ENCODE data around the gene SLC15A3.
A peak's percentile ranks its signal among the peaks of the same experiment; 100 is the strongest.

The SLC15A3 gene

GRCh38 chr11:60917267-60917666, 34.7 kb downstream of the SLC15A3 start:
- H3K27ac ChIP-seq (ENCODE audit: low read depth, low read length) = no peak overlapping the region
- no peaks in the 10 kb centered on the region for H3K9me3 ChIP-seq (ENCODE audit: insufficient read depth, low read length)
- H3K9ac ChIP-seq (ENCODE audit: low read length) = no peak overlapping the region
- H3K36me3 ChIP-seq (ENCODE audit: low read length) = peaks cover 7% of the 10 kb centered on the region; the same call in 1 of the 2 replicates
- TF ChIP-seq CTCF (IDR thresholded peaks at IDR 0.05; ENCODE audit: insufficient read depth, low read length, poor library complexity, severe bottlenecking) (no peak), EZH2phosphoT487 (conservative IDR thresholded peaks at IDR 0.05; ENCODE audit: low read length) (no peak)
- no peak overlapping the region for H3K4me3 ChIP-seq (ENCODE audit: insufficient read depth, low read length, poor library complexity, severe bottlenecking)
- peaks cover 10% of the 10 kb centered on the region for H3F3A ChIP-seq (ENCODE audit: insufficient read depth)
- no peak overlapping the region for H2AFZ ChIP-seq (ENCODE audit: low read depth, low read length, severe bottlenecking)
- no peaks in the 10 kb centered on the region for H3K27me3 ChIP-seq (ENCODE audit: low read length)
- H3K9me2 ChIP-seq (replicated peaks; ENCODE audit: insufficient read depth, low read length) = no peaks in the 10 kb centered on the region
- H3K4me2 ChIP-seq (ENCODE audit: low read depth, low read length, poor library complexity, severe bottlenecking) = no peak overlapping the region
- H4K20me1 ChIP-seq (ENCODE audit: low read depth, low read length) = no peaks in the 10 kb centered on the region
- peaks cover 36% of the 10 kb centered on the region for H3K79me2 ChIP-seq (ENCODE audit: insufficient read depth, low read length)

GRCh38 chr11:60916669-60917206, 35.2 kb downstream of the SLC15A3 start:
- peak overlapping the region; percentile 93 for H3K4me2 ChIP-seq (ENCODE audit: low read depth, low read length, poor library complexity, severe bottlenecking)
- H3K79me2 ChIP-seq (ENCODE audit: insufficient read depth, low read length) = peaks cover 36% of the 10 kb centered on the region

GRCh38 chr11:60915248-60915914, 36.6 kb downstream of the SLC15A3 start:
- Histone ChIP-seq H3K9me2 (replicated peaks; ENCODE audit: insufficient read depth, low read length) (no peaks in the 10 kb centered on the region), H3K27ac (ENCODE audit: low read depth, low read length) (peak overlapping the region; percentile 69)

More at GRCh38 chr11:60916669-60917206, 35.2 kb downstream of the SLC15A3 start:
- Histone ChIP-seq H3K9me2 (replicated peaks; ENCODE audit: insufficient read depth, low read length) (no peaks in the 10 kb centered on the region), H4K20me1 (ENCODE audit: low read depth, low read length) (no peaks in the 10 kb centered on the region), H2AFZ (ENCODE audit: low read depth, low read length, severe bottlenecking) (no peak overlapping the region), H3K9me3 (ENCODE audit: insufficient read depth, low read length) (no peaks in the 10 kb centered on the region), H3K4me3 (ENCODE audit: insufficient read depth, low read length, poor library complexity, severe bottlenecking) (no peak overlapping the region), H3K27ac (ENCODE audit: low read depth, low read length) (no peak overlapping the region; the same call in 1 of the 2 replicates), H3K9ac (ENCODE audit: low read length) (no peak overlapping the region), H3F3A (ENCODE audit: insufficient read depth) (peaks cover 10% of the 10 kb centered on the region), H3K36me3 (ENCODE audit: low read length) (peaks cover 7% of the 10 kb centered on the region; the same call in 1 of the 2 replicates), H3K27me3 (ENCODE audit: low read length) (no peaks in the 10 kb centered on the region)
- TF ChIP-seq EZH2phosphoT487 (conservative IDR thresholded peaks at IDR 0.05; ENCODE audit: low read length) = no peak
- no peak for TF ChIP-seq CTCF (IDR thresholded peaks at IDR 0.05; ENCODE audit: insufficient read depth, low read length, poor library complexity, severe bottlenecking)

More at GRCh38 chr11:60915248-60915914, 36.6 kb downstream of the SLC15A3 start:
- Histone ChIP-seq H3F3A (ENCODE audit: insufficient read depth) (peaks cover 10% of the 10 kb centered on the region), H3K4me2 (ENCODE audit: low read depth, low read length, poor library complexity, severe bottlenecking) (peak overlapping the region; percentile 93), H3K27me3 (ENCODE audit: low read length) (no peaks in the 10 kb centered on the region), H4K20me1 (ENCODE audit: low read depth, low read length) (no peaks in the 10 kb centered on the region), H3K36me3 (ENCODE audit: low read length) (peaks cover 6% of the 10 kb centered on the region; the same call in 1 of the 2 replicates), H3K9me3 (ENCODE audit: insufficient read depth, low read length) (no peaks in the 10 kb centered on the region), H3K79me2 (ENCODE audit: insufficient read depth, low read length) (peaks cover 36% of the 10 kb centered on the region), H3K4me3 (ENCODE audit: insufficient read depth, low read length, poor library complexity, severe bottlenecking) (peak overlapping the region; percentile 60), H3K9ac (ENCODE audit: low read length) (peak overlapping the region; percentile 73), H2AFZ (ENCODE audit: low read depth, low read length, severe bottlenecking) (peak overlapping the region; percentile 15)
- peak; percentile 75 for TF ChIP-seq CTCF (IDR thresholded peaks at IDR 0.05; ENCODE audit: insufficient read depth, low read length, poor library complexity, severe bottlenecking)
- TF ChIP-seq EZH2phosphoT487 (conservative IDR thresholded peaks at IDR 0.05; ENCODE audit: low read length) = no peak
